Epithelial cell of alveolus of lung (primary cell): ENCODE results near the gene PRM2. TPM values are rescaled to one million over a fixed set of nuclear protein-coding genes. Genes with fewer than 3 reads are reported as not detected.

ENCODE experiments used
- total RNA-seq: library from RNA; depleted of rRNA; stranded (reverse); fragments of >200 nt; gene quantifications from 2 replicates; pipeline ENCODE4 v1.2.1, GENCODE V29; 2015

Gene PRM2
- total RNA-seq = not detected in 2 replicates

GRCh38 chr16:11276143-11276895, at the start of gene PRM2:
PRM2 (minus strand) TSS chr16:11276480; CDS start chr16:11276370, 110 bp downstream.

GRCh38 chr16:11280616-11281522, 4.6 kb upstream of the PRM2 start, which contains the start of gene PRM1:
PRM1 (minus strand) TSS chr16:11281330; CDS start chr16:11281238, 92 bp downstream.

GRCh38 chr16:11272921-11273720, 3.2 kb downstream of the PRM2 start, which contains the start of gene PRM3:
PRM3 (minus strand) TSS chr16:11273629; CDS start chr16:11273595, 34 bp downstream.

GRCh38 chr16:11268921-11269375, 7.3 kb downstream of the PRM2 start, which contains the start of gene TNP2:
TNP2 (minus strand) TSS chr16:11269325; CDS start chr16:11269262, 63 bp downstream.

GRCh38 chr16:11255737-11256660, 20.3 kb downstream of the PRM2 start, which contains the start of gene SOCS1:
SOCS1 (minus strand) TSS chr16:11256204; CDS start chr16:11255478, 726 bp downstream.

Other genes starting within 250 kb of the PRM2 start
- gene SOCS1, start 20.3 kb downstream of the PRM2 start, total RNA-seq = 7.5 and 41.8 TPM in 2 replicates
- gene TNP2, start 7.2 kb downstream of the PRM2 start, total RNA-seq = not detected in 2 replicates
- not detected in 2 replicates for gene PRM3, start 2.9 kb downstream of the PRM2 start, total RNA-seq
- gene PRM1, start 4.8 kb upstream of the PRM2 start, total RNA-seq = not detected in 2 replicates
- gene RMI2, start 69.0 kb upstream of the PRM2 start, total RNA-seq = 10.9 and 18.0 TPM in 2 replicates